Measurements from ENCODE around the gene FOXJ3.
"Not testable (repeated sequence)": the region's sequence is repeated elsewhere in the genome, so short reads cannot be mapped to it uniquely, and the experiment has no call there.

The FOXJ3 gene

DNA sequence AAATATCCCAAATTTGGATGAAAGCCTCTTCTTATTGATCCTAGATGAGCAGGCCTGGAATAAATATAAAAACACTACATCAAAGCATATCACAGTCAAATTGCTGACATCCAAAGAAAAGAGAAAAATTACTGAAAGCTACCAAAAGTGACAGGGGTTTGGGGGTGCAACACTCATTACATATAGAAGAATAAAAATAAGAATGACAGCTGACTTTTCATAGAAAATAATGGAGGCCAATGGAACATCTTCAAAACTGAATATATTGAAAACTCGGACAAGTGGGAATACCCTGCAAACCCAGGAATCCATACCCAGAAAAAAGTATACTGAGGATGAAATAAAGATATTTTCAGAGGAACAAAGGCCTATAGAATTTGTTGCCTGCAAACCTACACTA, 84.0 kb downstream of the FOXJ3 start:
- no peak for DNase-seq (ENCODE audit: low read depth in 2 of 2)

DNA sequence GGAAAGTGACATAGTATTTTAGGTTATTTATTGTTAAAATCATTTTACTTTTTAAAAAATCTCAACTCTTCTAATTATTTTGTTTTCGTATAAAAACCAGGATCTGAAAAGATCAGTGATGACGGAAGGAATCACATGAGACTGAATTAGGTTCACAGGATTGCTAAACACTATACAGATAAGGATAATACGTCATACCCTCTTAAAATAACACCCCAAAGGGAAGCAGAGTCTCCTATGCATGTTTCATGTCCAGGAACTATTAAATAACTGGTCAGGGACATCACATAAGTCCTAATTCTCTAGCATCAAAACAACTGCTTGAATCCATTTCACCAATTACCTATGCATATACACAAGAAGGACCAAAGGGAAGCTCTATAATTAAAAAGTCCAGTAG, 84.9 kb downstream of the FOXJ3 start:
- DNase-seq (ENCODE audit: low read depth in 2 of 2), result no peak

DNA sequence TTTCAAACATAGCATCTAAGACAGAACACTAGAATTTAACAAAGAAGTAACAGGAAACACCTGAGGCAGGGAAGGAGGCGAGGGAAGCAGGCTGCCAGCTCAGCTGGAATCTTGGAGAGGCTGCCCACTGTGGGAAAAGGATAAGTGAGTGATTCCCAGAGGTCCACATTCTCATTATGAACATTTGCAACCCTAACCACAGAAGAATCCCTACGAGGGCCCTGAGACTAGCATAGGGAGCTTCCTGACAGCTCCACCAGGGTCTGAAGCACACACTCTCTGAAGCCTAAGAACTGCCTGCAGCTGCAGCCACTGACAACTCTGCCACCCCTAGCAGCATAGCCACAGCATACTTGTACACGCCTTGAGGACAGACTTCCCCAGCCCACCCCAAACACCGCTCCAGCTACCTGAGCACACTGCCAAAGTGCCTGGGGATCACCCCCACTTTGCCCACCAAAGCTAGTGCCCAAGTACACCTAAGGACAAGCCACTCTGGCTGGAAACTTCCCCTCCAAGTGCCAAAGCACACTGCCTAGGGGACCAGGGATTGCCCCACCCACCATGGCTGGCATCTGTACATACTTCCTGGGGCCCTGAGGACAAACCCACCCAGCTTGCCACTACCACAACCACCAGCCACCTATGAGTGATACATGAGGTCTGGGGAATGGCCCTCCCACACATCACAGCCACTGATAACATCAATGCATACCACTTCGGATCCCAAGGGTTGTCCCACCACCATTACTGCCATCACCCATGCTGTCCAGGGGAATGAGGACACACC, 93.9 kb downstream of the FOXJ3 start:
- DNase-seq (ENCODE audit: low read depth in 2 of 2), result no peak

DNA sequence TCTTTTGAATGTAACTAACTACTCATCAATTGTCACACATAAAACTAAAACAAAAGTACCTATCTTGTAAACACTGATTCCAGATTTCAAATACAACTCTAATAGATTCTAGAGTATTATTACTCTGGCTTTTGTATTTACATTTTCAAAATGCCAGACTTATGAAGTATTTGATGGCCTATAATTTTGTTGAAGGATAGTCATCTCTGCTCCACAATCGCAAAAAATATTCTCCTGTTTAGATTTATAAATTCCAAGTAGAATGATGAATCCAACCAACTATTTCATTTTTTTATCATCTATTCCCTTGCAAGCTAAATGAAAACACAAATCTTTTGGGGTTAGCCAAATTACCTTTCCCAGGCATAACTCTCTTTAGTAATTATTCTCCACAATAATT, 95.5 kb downstream of the FOXJ3 start:
- DNase-seq (ENCODE audit: low read depth in 2 of 2), result no peak

DNA sequence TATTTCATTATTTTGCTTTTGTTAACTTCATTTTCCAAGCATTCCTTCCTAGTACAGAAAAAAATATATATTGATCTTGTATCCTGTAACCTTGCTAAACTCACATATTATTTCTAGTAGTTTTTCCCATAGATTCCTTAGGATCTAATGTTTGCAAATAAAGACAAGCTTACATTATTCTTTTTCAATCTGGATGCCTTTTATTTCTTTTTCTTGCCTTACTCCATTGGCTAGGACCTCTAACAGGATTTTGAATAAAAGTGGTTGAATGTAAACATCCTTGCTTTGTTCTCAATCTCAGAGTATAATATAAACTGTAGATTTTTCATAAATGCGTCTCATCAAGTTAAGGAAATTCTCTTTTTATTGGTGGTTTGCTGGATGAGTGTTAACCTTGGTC, 96.0 kb downstream of the FOXJ3 start:
- no peak for DNase-seq (ENCODE audit: low read depth in 2 of 2)

DNA sequence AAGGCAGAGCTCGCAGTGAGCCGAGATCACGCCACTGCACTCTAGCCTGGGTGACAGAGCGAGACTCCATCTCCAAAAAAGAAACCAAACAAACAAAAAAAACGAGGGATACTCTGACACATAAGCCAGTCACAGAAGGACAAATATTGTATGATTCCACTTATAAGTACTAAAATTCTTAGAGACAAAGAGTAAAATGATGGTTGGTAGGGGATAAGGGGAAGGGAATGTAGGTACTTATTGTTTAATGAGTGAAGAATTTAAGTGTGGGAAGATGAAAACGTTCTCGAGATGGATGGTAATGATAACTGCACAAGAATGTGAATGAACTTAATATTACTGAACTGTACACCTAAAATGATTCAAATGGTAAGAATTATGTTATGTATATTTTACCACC, 103.8 kb downstream of the FOXJ3 start:
- DNase-seq (ENCODE audit: low read depth in 2 of 2), result no peak

DNA sequence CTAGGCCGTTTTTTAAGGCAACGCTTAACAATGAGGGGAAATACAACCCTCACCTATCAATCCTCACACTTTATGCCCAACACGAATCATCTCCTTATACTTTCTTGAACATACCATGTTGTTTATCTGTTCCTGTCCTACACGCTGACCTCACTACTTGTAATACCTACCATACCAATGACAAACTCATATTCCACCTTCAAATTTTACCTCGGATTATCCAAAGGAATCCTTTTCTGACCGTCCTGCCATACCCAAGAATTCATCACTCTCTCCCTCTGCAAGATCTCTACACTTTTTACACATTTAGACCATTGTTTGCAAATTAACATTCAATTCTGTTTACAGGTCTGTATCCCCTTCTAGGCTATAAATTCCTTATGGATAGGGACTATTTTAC, 106.1 kb downstream of the FOXJ3 start:
- DNase-seq (ENCODE audit: low read depth in 2 of 2), result no peak

DNA sequence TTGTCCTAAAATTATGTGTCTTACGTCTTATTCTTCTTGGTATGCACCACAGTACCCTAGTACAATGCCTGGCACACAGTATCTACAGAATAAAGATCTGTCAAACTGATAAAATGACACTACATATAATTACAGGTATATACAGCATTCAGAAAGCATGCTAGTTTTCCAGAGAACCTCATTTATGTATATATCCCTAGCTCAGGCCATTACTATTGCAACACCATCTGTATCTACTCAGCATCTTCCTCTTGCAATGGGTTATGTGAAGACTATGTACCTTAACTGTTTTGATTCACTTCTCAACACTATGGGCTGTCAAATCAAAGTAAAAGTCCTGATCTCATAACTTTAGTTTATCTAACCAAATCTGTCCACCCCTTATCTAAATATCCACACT, 112.0 kb downstream of the FOXJ3 start:
- no peak for DNase-seq (ENCODE audit: low read depth in 2 of 2)

DNA sequence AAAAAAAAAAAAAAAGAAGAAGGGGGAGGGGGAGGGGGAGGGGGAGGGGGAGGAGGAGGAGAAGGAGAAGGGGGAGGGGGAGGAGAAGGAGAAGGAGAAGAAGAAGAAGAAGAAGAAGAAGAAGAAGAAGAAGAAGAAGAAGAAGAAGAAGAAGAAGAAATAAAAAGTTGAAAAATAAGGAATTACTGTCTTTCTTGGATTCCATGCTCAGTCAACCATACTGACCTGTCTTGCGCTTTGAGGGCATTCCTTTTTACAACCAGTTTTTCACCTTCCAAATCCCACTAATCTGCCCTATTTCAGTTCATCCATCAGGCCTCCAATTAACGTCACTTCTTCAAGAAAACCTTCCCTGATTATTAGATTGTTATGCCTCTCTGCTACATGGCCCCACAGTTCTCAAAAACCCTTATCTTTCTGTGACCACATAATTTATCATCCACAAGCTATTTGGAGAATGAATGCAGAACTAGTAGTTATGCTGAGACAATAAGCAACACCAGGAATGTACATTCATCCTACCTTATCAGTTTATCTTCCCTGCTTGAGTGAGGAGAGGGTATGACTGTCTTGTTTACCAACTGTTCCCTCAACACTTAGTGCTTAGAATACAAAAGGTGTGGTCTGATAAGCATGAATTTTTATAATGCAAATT, 113.0 kb downstream of the FOXJ3 start:
- no peak for DNase-seq (ENCODE audit: low read depth in 2 of 2)

DNA sequence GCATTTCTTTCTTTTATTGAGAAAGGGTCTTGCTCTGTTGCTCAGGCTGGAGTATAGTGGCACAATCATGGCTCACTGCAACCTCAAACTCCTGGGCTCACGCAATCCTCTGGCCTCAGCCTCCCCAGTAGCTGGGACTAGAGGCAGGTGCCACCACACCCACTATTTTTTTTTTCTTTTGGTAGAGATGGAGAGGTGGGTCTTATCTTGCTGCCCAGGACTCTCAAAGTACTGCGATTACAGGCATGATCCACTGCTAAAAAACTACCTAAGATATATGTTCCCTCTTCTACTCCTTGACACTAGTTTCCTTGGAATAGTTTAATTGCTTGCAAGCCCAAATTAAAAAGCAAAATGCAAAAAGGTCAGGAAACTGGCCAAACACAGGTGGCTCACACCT, 113.6 kb downstream of the FOXJ3 start:
- DNase-seq (ENCODE audit: low read depth in 2 of 2), result no peak

DNA sequence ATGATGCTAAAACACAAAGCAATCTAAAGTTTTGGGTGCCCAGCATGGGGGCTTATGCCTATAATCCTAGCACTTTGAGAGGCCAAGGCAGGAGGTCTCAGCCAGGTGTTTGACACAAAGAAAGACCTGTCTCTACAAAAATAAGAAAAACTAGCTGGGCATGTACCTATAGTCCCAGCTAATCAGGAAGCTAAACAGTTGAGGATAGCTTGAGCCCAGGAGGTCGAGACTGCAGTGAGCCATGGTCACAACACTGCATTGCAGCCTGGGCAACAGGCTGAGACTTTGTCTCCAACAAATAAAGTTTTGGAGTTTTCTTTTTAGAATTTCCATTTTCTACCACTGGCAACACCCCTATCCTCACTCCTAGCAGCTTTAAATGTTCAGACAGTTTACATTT, 115.4 kb downstream of the FOXJ3 start:
- DNase-seq (ENCODE audit: low read depth in 2 of 2), result no peak

DNA sequence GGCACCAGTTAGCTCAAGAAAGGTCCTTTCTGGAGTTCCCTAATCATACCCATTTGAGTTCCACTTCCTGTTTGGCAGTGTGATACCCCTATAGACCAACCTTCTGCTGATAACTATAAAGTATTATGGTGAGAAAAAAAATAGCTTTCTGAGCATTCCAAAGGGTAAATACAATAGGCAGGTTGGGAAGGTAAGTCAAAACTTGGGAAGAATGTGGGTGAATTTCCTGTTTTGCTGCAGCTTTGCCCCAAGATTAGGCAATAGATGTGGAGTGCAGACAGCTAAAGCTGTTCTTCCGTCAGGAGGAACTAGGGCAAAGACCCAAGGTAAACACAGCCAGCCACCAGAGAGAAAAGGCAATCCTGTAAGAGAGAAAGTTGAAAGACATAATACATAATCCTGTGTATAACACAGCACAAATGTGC, 120.6 kb downstream of the FOXJ3 start:
- DNase-seq (ENCODE audit: low read depth in 2 of 2), result no peak

DNA sequence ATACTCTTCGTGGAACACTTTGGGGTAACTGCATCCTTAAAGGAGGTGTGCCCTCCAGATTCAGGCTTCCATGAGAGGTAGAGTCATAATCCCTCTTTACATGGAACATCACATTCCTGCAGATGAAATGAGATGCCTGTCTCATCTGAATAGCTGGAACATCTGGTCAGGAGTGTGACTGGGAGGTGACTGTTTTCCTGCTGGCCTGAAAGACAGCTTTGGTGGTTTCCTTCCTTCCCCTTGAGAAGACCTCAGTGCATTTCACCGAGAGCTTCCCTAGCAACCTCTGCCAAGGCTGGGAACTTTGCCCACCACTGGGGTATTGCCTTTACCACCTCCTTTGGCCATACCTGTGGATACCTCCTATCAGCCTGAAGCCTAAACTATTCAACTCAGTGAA, 123.8 kb downstream of the FOXJ3 start:
- DNase-seq (ENCODE audit: low read depth in 2 of 2), result no peak

DNA sequence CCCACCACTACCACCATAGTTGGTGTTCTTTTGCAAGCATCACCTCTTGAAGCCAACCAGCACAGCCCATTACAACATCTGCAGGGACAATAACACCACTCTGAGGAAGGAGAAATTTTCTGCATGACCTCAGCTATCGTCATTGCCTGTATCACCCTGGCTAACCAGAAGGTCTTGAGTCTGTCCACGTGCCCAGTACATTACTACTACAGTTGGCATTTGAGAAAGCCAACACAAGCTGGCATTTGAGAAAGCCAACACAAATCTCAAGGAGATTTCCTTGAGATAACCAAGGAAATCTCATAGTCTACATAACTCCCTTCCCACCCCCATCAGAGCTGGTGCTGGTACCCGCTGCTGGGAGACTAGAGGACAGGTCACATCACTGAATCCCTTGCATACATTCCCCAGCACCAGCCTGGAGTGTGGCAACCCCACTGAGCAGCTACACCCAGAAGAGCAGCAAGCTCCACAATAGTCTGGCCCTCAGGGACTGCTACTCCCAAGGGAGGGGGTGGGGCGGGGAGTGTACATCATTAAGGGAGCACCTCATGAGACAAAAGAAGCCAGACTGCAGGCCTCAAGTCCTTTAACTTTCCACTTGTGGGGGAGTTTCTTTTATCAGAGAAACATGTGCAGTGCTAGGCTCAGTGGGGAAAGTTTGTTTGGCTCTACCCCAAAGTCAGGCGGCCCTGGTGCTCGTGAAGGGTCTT, 124.5 kb downstream of the FOXJ3 start:
- no peak for DNase-seq (ENCODE audit: low read depth in 2 of 2)

DNA sequence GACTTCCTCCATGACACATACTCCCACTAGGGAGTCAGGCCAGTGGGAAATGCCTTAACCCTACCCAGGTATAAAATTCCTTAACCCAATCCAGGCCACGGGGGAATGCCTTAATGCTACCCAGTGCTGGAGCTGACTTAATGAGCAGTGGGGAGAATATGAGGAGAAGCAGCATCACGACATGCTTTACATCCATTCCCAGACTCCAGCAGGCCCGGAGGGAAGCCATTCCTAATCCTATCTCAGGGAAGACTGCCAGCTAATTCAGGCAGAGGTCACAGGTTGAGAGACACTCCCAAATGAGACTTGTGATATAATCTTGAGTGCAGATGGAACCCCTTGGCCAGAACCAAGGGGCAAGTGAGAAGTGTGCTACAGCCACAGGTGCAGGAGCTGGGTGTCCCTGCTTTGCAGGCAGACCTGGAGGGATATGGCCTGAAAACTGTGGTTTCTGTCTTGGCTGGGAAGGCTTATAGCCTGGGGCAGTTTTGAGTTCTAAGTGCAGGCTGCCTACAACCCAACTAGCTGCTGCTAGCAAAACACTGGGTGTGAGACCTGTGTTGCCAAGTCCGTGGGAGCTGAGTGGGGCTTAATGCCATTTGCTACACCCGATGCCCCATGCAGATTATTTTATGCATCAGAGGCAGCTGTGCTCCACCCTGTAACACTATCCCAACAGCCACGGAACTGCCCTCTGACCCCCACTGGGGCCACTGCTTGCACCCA, 125.3 kb downstream of the FOXJ3 start:
- no peak for DNase-seq (ENCODE audit: low read depth in 2 of 2)

DNA sequence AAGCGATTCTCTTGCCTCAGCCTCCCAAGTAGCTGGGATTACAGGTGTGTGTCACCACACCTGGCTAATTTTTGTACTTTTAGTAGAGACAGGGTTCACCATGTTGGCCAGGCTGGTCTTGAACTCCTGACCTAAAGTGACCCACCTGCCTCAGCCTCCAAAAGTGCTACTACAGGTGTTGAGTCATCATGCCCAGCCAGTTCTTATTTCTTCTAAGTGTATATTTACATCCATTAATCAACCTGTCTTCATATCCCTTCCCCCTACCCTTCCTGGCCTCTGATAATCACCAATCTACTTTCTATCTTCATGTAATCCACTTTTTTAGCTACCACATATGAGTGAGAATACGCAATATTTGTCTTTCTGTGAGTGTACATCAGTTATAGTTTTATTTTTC, 128.1 kb downstream of the FOXJ3 start:
- DNase-seq (ENCODE audit: low read depth in 2 of 2), result not testable (repeated sequence)

DNA sequence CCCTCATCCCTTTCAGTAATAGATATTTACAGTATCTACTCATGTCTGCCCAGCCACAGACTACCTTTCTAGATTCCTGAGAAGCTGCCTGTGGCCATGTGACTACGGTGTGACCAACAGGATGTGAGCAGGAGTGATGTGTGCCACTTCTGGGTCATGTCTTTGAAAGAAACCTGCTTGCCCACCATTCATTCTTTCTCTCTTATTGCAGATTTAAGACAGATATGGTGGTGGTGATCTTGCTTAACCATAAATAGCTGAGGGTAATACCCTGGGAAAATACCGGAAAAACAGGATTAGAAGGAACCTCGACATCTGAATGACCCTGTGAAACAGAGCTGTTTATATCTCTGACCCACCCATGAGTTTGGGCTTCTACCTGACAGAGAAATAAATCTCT, 128.9 kb downstream of the FOXJ3 start:
- DNase-seq (ENCODE audit: low read depth in 2 of 2), result no peak

DNA sequence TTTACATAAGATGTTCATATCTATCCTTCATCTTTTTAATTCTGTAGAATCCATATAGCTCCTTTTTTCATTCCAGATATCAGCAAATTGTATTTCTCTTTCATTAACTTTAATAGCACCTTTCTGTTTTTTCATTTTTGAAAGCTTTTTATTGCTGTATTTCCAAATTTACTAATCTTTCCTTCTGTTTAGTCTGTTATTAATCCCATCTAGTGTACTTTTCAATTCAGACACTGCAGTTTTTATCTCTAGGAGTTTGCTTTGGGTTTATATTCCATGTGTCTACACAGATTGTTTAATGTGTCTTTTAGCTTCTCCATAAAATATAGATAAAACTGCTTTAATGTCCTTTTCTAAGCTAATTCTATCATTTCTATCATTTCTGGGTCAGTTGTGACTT, 133.0 kb downstream of the FOXJ3 start:
- no peak for DNase-seq (ENCODE audit: low read depth in 2 of 2)

DNA sequence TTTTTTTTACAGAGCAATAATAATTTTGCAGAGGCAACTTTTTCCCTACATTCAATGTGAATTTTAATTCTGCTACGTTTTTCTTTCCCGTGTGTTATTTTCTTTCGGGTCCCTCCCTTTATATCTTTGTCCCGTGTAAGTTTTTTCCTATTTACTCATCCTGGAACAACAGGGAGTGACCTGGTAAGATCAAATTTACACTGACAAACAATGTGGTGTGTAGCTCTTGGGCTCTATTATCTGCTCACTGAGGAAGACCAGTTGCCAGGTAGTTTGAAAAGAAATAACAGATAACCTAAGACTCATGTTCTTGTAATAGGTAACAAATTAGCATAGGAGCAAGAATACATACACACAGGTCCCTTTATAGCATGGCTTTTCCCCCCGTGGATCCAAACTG, 136.8 kb downstream of the FOXJ3 start:
- DNase-seq (ENCODE audit: low read depth in 2 of 2), result no peak

DNA sequence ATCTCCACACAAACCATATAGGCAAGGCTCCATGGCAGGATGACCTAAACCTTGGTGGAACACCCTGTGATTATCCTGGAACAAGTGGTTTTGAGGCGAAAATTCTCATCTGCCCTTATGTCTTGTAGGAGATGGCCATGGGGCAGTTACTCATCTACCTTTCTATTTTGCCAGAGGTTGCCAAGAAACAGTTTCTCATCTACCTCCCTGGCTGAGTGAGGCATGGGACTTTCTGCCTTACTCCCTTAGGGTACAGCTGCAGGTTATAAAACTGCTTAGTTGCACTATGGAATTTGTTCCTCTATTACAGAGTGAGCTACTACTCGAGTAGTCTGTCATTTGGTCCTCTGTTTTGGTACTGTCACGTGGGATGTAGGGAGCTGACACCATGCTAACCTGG, 139.2 kb downstream of the FOXJ3 start:
- DNase-seq (ENCODE audit: low read depth in 2 of 2), result no peak

DNA sequence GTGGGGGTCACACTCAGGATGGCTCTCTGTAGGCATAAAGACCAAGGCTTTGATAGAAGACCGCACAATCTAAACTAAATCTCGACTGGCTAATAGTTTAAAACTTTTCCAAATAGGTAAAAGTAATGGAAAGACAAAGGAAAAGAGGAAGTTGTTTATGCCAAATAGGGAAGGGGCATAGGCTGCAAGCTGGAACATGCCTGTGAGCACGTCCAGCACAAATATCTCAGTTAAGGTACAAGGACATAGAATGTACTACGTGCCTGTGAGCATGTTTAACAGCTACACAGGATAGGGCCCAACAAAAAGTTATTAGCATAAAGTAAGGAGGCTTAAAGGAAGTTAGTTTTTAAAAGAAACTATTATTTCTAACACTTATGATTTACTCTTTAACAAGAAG, 142.9 kb downstream of the FOXJ3 start:
- no peak for DNase-seq (ENCODE audit: low read depth in 2 of 2)

DNA sequence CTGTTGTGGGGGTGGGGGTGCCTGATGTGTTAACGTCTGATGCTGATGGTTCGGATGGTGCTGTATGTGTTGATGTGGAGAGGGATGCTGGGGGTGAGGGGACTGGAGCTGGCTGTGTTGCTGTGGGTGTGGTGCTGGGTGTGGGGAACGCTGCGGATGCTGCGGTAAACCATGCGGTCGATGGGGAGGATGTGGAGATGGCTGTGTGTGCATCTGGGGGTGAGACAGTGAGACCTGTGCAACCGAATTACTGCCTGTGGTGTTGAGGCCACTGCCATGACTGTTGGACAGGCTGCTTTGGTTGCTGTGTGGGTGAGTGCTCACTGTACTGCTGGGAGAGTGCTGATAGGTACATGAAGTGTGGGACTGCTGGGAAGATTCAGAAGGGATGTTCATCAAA, 143.7 kb downstream of the FOXJ3 start:
- no peak for DNase-seq (ENCODE audit: low read depth in 2 of 2)
